Fibroblast of skin of right quadriceps (primary cell): ENCODE measurements around the gene ARHGEF26.

Experiments
- DNase-seq: peaks from one replicate; pipeline ENCODE4 v3.0.0-alpha.2; 2013

The ARHGEF26 gene

DNA sequence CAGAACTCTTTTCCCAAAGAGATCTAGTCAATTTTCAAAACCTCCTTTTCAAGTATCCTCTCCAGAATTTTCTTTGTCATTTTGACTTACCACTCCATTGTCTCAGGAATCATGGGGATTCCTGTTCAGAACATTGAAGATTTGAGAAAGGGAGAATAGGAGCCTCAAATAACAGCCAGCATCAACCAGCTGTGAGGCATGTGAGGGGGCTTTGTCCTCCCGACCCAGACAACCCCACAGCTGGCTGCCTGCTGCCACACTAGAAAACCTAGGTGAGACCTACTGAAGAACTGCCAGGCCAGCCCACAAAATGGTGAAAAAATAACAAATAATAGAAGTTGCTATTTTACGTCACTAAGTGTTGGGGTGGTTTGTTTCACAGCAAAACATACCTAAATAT is 5.9 kb upstream of the ARHGEF26 start:
- DNase-seq: no peak

DNA sequence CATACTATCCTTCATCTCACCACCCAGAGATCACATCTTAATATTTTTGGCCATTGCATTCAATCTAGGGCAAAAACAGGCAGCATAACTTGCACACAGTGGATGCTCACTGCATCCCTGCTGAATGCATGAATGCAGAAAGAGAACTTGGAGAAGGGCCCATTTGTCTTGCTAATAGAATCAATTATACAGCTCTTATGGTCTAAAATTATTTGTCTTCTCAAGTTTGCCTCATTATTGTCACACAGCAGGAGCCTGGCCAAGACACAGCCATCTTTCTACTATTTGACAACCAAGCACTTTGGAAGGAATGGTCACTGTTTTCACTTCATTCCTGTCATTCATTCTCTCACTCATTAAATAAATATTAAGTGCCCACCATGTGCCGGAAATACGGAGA is 1.2 kb upstream of the ARHGEF26 start:
- no peak for DNase-seq

DNA sequence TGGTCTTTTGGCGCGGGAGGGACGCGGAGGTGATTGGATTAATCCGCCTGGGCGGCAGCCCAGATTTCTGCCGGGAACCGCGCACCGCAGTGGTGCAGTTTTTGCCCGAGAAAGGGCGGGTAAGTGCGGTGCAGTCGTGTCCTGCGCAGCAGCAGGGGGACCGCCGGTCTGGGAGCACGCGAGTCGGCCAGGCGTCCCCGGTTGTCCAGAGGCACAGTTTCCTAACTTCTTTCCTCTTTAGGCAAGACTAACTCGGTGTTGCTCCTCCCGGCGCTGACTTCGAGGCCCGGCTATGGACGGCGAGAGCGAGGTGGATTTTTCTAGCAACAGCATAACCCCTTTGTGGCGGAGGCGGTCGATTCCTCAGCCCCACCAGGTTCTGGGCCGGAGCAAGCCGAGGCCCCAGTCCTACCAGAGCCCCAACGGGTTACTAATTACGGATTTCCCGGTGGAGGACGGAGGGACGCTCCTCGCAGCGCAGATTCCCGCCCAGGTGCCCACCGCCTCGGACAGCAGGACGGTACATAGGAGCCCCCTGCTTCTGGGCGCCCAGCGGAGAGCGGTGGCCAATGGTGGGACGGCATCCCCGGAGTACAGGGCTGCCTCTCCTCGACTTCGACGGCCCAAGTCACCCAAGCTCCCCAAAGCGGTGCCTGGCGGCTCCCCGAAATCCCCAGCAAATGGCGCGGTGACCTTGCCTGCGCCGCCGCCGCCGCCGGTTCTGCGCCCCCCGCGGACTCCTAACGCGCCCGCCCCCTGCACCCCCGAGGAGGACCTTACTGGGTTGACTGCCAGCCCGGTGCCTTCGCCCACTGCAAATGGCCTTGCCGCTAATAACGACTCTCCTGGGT is 736 bp downstream of the ARHGEF26 start:
- DNase-seq: peak; percentile 43

DNA sequence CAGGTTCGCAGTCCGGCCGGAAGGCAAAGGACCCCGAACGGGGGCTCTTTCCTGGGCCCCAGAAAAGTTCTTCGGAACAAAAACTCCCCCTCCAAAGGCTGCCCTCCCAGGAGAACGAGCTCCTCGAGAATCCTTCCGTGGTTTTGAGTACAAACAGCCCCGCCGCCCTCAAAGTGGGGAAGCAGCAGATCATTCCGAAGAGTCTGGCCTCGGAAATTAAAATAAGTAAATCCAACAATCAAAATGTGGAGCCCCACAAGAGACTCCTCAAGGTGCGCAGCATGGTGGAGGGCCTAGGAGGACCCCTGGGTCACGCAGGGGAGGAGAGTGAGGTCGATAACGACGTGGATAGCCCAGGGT is 1.3 kb downstream of the ARHGEF26 start:
- DNase-seq: no peak

DNA sequence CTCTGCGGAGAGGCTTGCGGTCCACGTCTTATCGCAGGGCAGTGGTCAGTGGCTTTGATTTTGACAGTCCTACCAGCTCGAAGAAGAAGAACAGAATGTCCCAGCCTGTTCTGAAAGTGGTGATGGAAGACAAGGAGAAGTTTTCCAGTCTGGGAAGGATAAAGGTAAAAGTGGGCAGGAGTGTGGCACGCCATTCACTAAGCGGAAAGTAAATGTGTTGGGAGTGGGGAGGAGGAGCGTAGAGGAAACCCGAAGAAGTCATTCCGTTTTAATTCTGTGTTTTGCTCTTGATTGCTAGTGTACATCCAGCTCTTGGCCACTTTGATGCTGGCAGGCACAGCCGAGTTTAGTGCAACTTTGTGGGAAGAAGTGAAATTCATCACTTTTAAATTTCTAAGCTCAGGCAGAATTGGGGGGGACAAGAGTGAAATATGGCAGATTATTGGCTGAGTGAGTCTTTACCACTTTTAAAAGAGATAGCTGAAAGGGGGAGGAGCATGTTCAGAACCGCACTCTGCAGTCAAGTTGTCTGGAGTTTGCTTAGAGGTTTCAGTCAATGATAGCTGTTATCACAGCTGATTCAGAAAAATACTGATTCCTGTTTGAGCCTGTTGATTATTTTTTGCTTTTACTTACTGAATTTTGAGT is 1.8 kb downstream of the ARHGEF26 start:
- peak; percentile 15 for DNase-seq

DNA sequence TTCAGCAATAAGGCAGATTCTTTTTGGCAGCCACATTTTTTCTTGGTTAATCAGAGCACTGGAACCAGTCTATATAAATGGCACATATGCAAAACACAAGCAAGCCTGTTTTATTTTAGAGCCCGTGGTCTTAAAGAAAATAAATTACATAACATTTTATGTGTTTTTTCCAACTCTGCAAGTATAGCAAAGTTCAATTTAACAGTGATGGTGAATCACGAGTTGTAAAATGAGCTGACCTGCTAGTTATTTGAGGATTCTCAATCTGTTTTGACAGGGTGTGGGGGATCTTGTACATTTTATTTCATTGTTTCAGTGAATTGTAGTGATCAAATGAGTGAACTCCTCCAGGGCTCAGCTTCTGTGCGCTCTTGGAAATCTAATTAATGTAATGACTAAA is 2.7 kb downstream of the ARHGEF26 start:
- DNase-seq: peak; percentile 52

DNA sequence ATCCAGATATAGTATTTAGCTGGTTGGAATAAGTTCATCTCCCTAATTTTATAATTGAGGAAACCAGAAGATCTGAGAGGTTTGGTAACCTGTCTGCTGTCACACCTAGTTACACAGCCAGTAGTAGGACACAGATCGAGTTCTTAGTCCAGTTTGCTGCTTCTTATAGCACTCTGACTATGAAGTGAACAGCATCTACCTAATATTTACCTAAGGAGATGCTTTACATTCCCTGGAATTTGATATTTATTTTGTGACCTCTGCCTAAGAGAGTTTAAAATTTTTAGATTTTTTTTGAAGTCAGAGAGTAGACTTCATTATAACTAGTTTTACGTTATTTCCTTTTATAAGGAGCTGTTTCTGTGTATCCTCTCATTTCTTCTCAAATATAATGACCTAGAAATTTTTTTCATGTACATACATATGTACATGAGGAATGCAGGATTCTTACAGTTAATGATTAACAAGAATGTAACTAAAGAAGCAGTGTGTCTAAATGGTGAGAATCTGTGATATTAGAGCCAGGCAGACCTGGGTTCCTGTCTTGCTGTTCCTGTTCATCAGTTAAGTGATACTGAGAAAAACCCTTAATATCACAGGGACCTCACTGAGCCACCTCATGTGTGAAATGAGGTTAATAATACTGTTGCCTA is 4.3 kb downstream of the ARHGEF26 start:
- no peak for DNase-seq

DNA sequence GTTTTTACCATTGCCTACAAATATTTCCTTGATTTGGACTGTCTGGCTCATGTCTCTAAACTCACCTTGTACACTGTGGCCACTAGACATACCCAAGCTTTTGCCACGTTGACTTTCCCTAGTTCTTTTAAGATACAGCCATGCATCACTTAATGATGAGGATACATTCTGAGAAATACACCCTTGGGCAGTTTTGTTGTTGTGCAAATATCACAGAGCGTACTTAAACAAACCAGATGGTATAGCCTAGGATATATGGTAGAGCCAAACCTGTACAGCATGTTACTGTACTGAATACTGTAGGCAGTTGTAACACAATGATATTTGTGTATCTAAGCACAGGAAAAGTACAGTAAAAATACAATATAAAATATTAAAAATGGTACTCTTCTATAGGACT is 5.5 kb downstream of the ARHGEF26 start:
- DNase-seq: no peak

DNA sequence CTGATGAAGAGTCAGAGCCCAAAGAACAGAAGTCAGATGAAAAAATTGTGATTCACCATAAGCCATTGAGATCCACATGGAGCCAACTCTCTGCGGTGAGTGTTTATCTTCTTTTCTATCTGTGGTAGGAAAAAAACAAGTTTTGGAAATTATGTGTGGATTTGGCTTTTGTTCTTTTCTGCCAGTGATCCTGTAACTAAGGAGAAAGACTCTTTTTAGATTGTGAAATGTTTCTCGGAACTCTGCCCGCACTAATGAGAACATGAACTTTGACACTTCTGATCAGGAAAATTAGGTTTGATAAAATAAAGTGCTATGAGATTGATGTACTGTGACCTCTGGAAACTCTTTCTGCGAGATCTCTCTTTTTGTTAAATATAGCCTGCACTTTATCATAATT is 8.4 kb downstream of the ARHGEF26 start:
- DNase-seq: no peak

DNA sequence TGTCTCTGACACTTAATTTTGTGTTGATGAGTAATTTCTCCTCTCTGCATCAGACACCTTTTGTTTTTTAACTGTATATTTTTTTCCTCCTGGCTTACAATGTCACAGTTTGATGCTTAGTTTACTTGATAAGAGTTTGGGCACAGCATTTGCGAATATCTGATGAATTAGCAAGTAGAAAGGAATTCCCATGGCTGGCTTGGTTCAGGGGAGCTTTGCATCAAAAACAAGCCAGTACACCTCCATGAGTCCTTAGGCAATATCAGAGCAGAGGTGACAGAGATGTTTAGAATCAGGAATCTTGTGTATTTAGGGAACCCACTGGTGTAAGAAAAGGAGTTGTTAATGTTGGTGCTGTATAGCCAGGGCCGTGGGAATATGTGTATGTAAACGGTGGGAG is 9.3 kb downstream of the ARHGEF26 start:
- DNase-seq: no peak

DNA sequence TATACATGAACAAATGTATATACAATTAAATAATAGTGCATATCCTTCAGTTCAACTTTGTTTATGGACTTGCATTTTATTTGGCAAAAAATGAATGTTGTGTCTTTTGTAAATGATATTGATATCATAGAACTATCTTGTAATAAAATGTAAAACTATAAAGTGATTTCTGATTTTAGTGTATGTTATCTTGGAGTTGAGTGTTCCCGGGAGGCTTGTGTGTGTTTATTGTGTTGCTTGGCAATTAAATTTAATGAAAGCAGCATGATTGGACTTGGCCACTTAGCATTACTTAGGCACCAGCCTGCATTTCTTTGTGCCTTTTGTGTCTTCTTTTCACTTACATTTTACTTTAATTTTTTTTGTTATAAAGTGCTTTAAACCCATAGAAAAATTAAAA is 10.6 kb downstream of the ARHGEF26 start:
- no peak for DNase-seq

DNA sequence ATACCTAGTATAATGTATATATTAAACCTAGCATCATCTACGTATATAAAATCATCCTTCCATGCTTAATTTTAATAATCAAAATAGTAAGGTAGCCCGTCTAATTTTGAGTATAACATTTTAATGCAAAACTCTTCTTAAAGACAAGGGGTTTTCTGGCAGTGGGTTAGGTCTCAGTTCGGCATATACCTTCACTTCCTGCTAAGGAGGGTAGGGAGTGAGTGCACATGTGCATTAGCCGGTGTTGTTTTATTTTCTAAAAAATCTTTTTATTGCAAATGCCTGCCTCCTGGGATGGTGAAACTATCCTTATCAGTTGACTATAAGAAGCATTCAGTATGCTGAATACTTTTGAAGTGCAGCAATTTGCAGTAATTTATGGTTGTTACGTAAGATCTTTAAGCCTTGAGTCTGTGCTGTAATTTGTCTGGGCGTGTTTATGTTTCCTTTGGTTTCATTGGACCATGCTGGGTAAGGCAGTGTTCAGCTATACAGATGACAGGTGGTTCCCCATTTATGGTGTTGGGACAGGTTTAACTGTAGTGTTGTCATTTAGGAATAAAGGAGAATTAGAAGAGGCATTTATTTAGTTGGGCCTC is 11.7 kb downstream of the ARHGEF26 start:
- peak; percentile 34 for DNase-seq

DNA sequence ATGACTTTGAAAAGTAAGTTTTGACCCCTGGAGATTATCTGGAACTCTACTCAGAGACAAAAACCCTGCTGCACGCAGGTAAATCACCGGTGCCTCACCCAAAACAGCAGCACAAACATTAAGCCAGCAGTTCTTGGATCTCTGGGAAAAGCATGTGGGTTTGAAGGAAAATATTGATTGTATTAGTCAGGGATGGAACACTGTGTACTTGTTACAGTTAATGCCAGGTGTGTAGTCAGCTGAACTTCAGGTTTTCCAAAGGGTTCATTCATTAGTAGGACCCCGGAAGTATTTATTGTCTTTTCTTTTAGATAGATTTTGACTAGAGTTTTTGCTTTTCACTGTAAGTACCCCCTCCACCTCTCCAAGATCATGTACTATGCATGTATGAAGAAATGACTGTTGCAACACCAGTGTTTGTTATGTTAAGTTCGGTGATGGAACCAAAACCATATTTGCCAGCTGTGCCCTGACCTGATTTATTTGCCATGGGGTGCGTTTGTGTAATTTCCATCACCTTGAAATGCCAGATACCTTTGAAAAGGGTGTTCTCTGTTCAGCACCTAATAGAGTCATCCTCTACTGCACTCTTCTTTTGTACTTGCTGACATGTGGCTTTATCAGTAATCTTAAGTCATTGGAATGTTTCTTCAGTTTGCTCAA is 14.5 kb downstream of the ARHGEF26 start:
- DNase-seq: no peak

DNA sequence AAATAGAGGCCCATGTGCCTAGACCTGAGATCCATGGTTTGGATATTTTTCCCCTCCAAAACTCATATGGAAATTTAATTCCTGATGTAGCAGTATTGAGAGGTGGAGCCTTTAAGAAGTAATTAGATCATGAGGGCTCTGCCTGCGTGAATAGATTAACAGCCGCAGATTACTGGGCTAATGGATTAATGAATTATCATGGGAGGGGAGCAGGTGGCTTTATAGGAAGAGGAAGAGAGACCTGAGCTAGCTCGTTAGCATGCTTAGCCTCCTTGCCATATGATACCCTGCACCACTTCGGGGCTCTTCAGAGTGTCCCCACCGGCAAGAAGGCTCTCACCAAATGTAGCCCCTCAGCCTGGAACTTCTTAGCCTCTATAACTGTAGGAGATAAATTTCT is 15.8 kb downstream of the ARHGEF26 start:
- no peak for DNase-seq

DNA sequence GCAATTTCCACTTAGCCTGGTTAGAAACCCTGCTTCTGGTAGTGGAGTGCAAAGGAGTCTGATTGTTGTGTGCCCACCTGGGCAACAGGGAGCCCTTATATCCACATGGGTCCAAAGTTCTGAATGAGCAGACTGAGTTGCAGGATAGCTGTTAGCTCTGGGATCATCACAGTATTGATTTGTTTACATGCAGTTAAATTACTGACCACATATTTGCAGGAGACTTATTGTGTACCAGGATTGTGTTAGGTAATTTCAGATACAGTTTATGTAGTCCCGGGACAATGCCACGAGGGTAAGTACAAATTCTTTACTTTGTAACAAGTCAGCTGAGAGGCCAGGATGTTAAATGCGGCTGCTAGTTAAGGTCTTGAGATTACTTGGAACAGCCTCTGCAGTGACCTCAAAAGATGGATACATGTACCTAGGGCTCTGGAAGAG is 18.8 kb downstream of the ARHGEF26 start:
- no peak for DNase-seq

DNA sequence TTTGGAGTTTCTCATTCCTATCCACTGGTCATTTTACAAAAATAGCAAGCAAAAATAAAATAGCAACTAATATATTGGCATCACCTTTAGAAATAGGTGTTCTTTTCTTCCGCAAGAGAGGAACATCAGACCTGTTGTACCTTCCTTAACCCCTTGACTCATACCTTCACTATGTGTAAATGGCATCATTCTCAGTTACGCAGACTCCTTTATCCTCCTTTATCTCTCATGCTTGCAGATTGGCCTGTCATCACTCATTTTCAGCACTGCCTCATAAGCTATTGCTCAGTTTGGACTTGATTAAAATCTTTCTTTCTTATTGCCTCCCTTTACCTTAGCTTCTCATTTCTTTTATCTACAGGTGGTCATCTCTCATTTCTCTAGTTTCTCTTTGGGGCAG is 21.4 kb downstream of the ARHGEF26 start:
- DNase-seq: no peak

DNA sequence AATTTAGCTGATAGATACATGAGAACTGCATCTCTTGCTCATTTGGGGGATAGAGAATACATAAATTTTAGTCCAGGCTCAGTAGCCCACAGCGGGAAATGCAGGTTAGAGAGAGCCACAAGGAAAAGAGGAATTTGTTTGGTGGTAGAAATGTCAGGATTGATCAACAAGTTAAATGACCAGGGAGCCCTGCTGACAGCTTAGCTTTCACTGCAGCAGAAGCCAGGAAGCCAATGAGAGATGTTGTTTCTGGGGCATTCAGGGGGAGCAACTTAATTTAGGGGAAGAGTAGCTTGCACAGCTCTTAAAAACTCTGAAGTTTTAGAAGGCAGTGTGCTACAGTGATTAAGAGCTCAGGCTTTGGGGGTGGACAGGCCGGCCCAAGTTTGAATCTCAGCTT is 22.7 kb downstream of the ARHGEF26 start:
- no peak for DNase-seq

DNA sequence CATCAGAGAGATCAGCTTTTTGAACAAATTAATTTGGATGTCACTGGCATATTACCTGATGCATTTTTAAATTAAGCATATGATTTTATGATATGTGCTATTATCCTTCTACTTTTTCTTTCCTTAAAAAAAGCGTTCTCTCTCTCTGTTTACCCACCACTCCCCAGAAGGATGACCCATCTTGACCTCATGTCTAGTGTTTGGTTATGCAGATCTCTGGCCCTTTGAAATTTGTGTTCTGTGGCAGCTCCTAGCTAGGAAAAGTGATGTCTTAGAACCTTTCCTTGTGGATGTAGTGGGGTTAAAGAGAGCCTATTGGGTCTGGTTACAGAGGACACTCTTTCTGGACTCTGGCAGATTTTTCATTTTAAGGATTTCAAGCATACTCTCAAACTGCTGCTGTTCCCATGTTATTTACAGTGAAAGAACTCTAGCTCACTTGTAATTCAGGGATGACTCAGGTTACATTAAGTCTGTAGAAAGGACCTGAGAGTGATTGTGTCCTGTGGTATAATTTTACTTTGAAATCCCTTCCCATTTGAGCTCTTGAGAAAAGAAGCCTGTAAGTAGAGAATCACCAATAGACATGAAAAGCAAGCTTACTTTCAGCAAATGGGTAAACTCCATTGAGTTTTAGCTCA is 23.8 kb downstream of the ARHGEF26 start:
- DNase-seq: no peak

DNA sequence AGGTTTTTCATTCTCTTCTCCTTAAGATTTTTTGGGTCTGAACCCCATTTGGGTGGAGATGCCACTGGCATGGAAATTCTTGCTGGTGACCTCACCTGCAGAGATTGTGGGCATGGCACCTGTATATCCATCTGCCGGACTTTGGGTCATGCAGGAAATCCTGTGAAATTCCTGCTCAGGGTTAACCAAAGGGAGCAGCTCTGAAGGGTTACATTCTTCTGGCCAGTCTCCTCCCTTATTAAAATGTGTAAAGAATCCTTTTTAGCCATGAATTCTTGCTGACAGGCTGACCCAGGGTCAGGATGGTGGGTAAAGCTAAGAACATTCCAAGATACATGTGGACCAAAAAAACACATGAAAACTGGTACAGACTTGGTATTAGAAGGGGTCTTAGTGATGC is 27.4 kb downstream of the ARHGEF26 start:
- no peak for DNase-seq

DNA sequence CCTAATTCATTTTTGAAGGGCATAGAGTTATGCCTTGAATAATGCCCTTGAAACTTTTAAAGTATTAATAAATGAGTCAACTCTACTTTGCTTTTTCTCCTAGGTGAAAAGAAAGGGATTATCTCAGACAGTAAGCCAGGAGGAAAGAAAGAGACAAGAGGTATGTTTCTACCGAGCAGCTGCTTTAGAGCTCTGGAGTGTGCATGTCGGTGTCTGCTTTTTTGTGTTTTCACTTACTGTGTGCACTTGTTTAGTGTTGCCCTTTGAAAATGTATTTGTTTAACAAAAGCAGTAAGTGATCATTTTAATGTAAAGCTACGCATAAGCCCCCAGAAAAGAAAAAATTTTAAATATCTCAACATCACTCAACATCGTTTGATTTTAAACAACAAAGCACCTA is 28.1 kb downstream of the ARHGEF26 start:
- DNase-seq: no peak

DNA sequence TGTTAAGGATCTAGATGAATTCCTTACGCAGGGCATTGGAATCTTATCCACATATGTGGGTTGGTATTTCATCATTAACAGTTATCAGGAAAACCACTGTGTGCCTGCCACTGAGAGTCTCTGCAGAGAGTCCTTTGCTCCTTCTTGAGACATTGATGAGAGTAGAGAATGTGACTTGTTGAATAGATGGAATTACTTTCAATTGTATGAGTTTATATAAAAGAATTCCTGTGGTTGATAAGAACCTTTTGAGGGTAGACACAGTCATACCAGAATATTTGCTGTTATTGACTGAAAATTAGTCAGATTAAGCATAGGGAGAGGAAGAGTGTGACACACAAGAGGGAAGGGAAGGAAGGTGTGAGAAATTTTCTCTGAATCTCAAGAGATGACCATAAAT is 30.8 kb downstream of the ARHGEF26 start:
- peak; percentile 93 for DNase-seq

DNA sequence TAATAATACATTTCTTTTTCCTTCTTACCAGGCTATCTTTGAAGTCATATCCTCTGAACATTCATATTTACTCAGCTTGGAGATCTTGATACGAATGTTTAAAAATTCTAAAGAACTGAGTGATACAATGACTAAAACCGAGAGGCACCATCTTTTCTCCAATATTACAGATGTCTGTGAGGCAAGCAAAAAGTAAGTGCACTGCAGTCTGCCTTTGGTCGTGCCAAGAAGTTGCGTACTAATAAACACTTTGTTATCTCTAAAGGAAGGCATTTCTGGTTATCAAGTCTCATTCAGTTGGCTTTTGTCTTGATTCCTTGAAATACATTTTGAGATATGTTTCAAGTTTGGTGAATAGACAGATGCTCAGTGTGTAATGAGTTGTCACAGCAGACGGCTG is 31.6 kb downstream of the ARHGEF26 start:
- DNase-seq: no peak

DNA sequence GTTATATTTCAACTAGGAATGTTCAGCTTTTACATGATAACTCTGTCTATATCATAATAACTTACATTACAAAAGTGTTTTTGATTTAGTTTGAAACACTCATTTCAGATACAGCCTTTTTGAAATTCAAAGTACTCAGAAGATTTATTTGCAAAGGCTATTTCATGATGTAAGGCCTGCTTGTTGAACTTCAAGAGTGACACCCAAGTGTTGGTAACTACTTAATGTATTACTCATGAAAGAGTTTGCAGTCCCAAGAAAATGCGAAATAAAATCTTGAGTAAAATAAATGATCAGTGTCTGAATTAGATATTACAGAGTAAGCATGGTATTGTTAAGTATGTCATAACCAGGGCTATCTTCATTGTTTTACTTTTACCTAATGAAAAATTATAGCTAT is 35.3 kb downstream of the ARHGEF26 start:
- no peak for DNase-seq
